Suppressor macrophage treated with lipopolysaccharide for 4 hours (primary cell): ENCODE measurements around the gene WWOX.

Source experiments
- DNase-seq: peaks from one replicate; pipeline ENCODE4 v3.0.0-alpha.2; 2020

WWOX gene

GRCh38 chr16:79097166-79097565 lies 997.7 kb downstream of the WWOX start:
- DNase-seq = peak; percentile 77

DNA sequence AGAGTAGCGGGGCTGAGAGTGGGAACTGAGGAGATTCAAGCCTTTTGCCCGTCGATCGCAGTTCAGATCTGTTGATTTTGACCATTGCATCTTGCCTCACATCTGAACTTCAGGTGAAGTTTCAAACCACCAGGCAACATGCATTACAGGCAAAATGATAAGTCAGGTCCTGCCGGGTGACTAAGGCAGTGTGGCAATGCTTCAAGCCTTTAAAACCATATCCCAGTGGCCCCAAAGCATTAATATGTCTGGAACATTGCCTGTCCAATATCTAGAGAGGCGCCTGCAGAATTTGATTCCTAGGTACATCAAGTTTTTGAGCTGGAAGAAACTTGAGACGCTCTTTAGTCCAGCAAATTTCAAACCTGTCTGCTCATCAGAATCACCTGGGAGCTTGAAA lies 998.3 kb downstream of the WWOX start:
- peak; percentile 35 for DNase-seq

- peak; percentile 53 for DNase-seq
Observed at GRCh38 chr16:79098907-79099306, 999.5 kb downstream of the WWOX start.

GRCh38 chr16:79099716-79100115 lies 1000.3 kb downstream of the WWOX start:
- peak; percentile 51 for DNase-seq

- DNase-seq = no peak
Observed at GRCh38 chr16:79100447-79100846, 1001.0 kb downstream of the WWOX start.

DNA sequence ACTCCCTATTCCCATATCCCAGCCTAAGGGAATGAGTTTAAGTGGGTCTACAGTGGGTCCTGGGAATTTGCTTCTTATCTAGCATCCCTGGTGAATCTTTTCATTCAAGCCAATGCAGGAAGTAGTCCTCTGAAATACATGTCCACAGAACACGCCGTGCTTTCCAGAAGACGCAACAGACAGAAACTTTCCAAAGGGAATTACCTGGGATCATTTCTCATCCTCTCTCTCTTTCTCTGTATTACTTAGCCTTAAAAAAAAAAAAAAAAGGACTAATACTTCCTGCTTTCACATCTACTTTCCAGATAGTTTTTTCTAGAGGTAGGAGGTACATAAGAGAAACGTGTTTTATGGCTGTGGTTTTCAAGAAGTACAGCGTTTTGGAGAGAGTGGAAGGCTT lies 1002.0 kb downstream of the WWOX start:
- DNase-seq = no peak

DNA sequence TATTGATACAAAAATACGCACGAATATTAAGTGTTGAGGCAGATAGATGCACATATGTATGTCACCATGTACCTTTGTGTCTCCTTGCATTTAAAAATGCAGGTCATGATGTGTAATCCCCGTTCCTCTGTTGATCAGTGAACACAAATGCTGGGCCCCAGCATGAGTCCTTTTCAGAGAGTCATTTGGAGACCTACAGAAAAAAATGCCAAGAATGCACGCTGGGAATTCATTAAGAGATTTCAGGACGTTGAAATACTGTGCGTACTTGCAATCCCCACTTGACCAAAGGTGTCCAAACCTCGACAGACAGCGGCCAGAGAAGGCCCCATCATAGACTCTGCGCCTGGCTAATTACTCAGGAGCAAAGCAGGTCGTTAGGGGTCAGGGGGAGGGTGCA lies 1005.1 kb downstream of the WWOX start:
- no peak for DNase-seq

- no peak for DNase-seq
Observed at GRCh38 chr16:79107301-79107700, 1007.8 kb downstream of the WWOX start.

DNA sequence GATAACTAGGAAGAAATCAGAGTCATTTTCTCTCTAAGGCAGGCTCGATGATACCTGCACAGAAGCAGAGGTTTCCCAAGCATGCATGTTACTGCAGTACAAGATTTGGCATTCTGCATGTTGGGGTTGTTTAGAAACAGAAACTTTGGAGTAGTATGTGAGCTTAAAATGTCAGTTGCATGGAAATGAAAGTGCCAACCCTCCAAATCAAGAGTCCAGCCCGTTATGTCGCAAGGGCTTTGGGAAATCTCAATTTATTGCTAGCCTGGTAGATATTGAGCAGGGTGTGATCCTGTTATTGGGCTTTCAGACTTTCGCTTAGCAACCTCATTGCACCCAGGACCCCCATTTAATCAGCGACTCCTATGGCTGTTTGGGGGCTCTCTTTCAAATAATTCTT lies 1010.3 kb downstream of the WWOX start:
- peak; percentile 54 for DNase-seq

DNA sequence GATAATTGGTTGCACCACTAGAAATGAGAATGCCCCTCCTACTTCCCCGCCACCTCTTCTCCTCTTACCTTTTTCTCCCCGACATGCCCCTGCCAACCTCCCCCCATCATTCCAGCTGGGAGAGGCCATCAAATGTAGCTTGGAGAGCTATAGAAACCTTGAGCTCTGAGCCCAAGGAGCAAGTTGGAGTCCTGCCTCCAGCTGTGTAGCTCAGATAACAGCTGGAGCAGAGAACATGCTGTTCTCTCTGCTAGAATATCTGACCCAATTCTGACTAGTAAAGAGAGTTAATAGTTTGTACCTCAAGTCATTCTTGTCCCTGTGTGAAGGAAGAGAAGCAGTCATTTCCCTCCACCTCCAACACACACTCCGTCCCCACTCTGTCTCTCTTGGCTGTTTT lies 1010.8 kb downstream of the WWOX start:
- DNase-seq = no peak

- DNase-seq = no peak
Observed at GRCh38 chr16:79110953-79111352, 1011.5 kb downstream of the WWOX start.

DNA sequence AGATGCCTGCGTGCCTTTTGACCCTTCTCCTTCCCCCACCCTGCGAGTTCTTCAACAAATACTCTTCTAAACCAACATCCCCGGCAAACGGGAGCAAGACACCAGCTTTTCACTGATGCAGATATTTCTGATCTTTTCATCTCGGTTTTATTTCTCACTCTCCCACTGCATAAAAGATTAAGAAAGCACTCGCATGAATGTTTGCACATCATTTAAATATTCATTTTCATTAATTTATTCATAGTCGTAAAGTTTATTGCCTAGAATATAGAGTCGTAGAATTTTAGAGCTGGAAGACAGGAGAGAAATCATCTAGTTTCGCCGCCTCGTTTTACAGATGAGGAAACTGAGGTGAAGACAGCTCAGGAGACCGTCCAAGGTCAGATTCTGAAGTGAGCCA lies 1013.0 kb downstream of the WWOX start:
- DNase-seq = no peak

DNA sequence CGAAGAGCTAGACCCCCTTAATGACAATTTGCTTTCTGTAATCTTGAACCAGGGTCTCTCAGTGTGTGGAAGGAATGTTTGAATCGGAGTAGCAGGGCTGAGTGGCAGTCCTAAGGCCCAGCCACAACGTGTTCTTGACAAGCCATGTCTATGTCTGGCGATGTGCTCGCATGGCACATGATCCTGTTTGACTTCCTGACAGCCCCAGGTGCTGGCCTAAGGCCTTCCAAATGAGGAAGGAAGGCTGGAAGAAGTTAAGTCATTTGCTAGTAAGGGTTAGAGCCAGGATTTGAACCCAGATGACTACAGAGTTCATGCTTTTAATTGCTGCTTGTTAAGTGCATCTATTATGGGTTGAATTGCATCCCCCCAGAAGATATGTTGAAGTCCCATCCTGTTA lies 1014.4 kb downstream of the WWOX start:
- DNase-seq = no peak

DNA sequence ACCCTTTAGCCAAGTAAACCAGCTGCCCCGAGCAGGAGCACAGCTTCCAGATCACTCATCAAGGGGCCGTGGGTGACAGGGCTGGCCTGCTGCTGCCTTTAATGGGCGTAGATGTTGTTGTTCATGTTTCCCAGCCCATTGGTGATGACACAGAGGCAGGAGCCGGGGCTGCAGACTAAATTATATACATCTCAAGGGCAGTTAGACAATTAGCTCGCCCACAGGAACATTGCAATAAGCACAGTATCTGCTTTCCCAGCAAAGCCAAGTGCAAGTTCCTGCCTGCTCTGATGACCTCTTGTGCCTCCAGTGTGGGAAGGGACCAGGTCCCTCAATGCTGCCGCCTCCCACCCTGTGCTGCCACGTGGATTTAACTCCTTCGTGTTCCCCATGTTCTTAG lies 1015.3 kb downstream of the WWOX start:
- peak; percentile 62 for DNase-seq

- DNase-seq = no peak
Observed at GRCh38 chr16:79121906-79122305, 1022.5 kb downstream of the WWOX start.

- no peak for DNase-seq
Observed at GRCh38 chr16:79122343-79122742, 1022.9 kb downstream of the WWOX start.

DNA sequence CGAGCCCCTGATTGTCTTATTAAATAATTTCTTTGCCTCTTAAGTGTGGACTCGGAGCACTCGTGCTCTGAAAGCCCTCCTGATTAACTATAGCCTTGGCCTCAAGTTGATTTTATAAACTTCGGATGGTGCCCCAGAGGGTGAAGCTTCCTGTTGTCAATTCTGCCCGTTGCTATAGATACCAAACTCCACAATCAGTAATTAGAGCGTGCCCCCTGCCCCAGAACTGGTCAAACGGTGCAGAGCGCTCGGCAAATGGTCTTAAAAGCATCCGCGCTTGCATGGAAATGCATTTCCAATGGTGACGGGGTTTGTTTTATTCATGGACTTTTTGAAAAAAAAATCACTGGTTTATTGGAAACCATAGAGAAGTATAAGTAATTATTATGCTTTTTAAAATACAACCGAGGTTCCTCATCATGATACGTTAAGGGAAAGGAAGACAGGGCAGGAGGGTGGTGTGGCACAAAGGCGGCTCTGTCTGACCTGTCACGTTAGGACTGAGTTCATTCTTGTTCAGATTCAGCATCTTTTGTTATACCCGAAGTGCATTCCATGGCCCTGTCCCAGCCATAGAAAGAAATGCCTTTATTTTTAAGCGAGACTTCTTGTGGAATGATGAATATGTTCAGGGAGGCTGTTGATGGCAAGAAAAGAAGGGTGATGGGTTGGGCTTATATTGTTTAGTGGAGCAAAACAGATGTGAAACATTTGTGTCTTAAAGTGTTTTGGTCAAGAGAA lies 1024.7 kb downstream of the WWOX start:
- no peak for DNase-seq

GRCh38 chr16:79127766-79128165 lies 1028.3 kb downstream of the WWOX start:
- peak; percentile 57 for DNase-seq

DNA sequence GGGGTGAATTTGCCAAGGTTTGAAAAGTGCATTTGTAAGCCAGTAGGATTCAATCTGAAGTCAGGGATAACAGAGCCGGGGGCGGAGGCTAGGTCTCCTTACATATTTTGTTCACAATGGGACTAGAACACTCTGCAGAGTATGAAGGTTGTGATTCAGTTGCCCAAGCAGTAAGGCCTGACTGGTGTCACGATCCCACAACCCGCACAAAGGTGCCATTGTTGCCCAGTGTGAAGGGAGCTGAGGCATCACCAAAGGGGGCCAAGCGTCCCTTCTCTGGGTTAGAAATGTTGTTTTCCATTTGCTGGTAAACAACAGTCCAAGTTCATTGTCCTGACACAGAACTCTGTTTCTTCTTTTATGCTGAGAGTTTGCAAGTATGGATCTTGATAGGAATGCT lies 1029.3 kb downstream of the WWOX start:
- DNase-seq = no peak

DNA sequence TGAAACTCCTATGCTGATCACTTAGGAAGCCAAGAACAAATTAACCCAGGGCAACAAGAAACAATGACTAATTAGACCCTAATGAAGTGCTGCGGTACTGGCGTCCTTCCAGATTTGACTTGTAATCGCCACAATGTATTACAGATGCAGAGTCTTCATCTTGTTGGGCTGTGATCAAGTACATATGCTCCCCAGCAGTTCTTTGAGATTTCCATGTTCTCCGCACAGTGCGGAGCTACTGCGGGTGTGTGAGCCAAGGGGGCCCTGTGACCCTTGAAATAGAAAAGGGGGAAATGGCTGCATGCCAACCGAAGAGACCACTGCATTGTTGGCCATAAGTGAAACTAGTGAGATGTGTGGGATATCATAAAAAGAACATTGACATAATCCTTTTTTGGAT lies 1031.2 kb downstream of the WWOX start:
- no peak for DNase-seq

DNA sequence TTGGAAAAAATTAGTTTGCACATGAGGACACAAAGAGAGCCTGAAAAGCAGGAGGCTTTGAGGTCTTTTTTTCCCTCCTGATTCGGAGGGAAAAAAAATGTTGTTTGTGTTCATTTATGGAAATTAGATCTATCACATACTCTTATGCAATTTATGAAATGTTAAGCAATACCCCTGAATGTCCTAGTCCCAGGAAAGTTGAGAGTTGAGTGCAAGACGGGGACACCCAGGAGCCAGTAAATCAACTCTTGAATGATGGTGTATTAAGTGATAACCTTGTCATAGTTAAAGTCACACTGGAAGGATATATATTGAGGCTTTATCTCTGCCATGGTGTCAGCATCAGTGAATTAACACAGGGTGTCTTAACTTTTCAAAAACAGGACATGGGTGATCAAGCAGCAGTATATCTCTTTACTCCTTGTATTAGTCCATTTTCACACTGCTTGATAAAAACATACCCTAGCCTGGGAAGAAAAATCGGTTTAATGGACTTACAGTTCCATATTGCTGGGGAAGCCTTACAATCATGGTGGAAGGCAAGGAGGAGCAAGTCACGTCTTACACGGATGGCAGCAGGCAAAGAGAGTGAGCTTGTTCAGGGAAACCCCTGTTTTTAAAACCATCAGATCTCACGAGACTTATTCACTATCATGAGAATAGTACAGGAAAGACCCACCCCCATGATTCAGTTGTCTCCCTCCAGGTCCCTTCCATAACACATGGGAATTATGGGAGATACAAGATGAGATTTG lies 1032.0 kb downstream of the WWOX start:
- DNase-seq = no peak

DNA sequence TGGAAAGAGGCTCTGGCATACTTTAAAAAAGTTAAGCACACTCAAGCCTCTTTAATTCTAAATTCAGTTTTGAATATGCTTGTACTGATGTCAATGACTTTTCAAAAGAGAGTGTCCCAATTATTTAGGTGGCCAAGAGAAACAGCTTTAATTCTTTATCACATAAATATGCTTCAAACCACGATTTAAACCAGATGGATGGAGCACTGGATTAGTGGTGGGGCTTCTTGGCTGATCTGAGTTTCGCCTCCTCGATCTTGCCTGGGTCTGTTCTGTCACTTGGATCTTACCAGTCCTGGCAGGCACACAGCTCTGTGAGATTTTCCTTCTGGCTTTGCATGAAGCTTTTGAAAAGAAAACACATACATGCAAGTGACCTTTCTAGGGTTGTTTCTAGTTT lies 1033.2 kb downstream of the WWOX start:
- no peak for DNase-seq

DNA sequence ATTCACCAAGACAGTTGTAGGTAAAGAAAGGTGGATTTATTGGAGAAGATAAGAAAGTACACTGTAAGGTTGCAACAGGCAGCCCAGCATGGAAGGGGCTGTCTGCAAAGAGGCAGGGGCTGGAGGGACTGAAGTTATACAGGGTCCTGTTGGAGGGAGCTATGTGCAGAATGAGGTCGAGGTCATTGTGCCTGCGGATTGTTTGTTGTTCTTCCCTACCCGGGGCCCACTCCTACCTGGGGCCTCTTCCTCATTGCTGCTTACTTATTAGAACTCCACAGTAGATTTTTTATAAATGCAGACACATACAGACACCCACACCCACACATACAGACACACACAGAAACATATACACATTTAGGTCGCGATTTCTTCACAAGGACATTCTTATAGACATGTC lies 1034.8 kb downstream of the WWOX start:
- no peak for DNase-seq

DNA sequence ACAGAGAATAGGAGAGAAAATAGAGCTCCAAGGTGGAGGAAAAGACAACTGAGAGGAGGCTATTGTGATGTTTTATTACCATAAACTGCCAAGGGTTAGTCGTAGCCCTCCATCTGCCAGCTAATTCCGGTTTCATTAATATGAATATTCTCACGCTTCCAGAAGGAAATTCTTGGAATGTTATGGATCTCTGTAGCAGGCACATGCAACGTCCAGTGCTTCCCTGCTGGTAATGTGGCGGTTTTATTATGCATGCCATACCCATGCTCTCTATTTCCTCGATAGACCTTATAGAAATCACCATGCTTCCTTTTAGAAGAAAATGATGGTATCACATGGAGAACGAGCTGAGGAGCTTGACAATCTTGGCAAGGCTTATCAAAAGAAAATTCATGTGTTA lies 1037.5 kb downstream of the WWOX start:
- no peak for DNase-seq
